Ammon's horn (tissue), 1 donor: Measurements from ENCODE around the gene WWP2.
"Not testable (repeated sequence)": the region's sequence is repeated elsewhere in the genome, so short reads cannot be mapped to it uniquely, and the experiment has no call there.

Experiments used
- DNase-seq: peaks from one replicate; pipeline ENCODE4 v3.0.0-alpha.2; 2016; ENCODE audit warnings: low spot score

WWP2 gene

DNA sequence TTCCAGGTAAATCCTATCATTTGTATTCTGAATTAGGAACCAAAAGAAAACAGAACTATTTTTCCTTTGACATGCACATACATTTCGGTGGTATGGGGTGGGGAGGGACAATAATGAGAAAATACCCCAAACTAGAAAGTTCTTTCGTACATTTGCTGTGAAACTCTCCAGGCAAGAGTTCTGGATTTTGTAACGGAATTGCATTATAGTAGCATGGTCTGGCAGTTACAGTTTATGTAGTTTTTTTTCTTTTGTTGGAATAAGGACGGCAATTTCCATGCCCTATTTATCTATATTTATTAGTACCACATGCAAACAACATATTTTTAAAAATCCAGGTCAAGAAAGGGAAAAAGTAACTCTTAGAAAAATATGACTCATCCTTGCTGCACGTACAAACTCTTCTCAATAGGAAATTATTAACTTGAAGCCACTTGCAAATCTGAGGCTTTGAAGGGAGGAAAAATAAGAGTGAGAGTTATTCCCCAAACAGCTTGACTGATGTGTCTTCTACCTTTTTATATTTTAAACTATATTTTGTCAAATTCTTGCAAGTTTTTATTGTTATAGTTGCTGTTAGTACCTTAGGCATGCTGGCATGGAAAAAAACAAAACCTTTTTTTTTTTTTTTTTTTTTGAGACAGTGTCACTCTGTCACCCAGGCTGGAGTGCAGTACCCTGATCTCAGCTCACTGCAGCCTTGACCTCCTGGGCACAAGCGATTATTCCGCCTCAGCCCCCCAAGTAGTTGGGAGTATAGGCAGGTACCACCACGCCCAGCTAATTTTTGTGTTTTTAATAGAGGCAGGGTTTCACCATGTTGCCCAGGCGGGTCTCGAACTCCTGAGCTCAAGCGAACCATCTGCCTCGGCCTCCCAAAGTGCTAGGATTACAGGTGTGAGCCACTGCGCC is 69.3 kb downstream of the WWP2 start:
- DNase-seq: no peak

GRCh38 chr16:69833357-69834282 is 71.5 kb downstream of the WWP2 start:
- DNase-seq: no peak

- DNase-seq: no peak
These were observed 72.8 kb downstream of the WWP2 start for GRCh38 chr16:69834807-69835466.

GRCh38 chr16:69836257-69836656 is 74.1 kb downstream of the WWP2 start:
- no peak for DNase-seq

DNA sequence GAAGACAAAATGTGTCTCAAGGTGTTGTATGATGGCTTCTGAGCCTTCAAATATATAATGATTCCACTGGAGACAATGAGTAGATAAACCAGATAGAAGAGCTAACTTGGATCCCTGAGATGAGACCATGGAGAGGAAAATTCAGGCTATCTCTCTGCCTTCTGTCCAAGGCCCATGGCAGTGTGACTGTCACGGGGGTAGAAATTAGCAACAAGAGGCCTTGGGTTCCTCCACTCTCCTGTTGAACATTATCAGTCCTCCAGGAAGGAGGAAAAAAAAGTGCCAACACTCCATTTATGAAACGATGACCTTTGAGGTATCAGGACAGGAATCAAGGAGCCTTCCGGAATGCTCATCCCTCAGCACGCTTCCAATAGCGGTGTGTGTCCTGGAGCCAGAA is 75.2 kb downstream of the WWP2 start:
- DNase-seq: no peak

DNA sequence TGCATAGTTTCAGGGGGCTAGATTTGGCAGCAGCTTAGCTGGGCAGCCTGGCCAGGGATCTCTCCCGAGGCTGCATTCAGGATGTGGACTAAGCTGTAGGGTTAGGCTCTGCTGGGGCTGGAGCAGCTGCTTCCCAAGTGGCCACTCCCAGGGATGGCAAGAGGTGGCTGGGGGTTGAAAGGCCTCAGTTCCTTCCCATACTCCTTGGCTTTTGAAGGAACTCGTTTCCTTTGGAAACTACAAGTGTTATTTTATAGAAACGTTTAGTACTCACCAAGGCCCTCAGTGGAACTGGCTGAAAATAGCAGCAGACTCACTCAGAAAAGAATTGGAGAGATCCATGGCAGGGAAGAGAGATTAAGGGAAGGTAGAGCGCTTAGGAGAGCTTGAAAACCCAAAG is 76.4 kb downstream of the WWP2 start:
- DNase-seq: no peak

GRCh38 chr16:69839240-69839688 is 77.1 kb downstream of the WWP2 start:
- peak; percentile 78 for DNase-seq

GRCh38 chr16:69839798-69840409 is 77.8 kb downstream of the WWP2 start:
- peak; percentile 91 for DNase-seq

DNA sequence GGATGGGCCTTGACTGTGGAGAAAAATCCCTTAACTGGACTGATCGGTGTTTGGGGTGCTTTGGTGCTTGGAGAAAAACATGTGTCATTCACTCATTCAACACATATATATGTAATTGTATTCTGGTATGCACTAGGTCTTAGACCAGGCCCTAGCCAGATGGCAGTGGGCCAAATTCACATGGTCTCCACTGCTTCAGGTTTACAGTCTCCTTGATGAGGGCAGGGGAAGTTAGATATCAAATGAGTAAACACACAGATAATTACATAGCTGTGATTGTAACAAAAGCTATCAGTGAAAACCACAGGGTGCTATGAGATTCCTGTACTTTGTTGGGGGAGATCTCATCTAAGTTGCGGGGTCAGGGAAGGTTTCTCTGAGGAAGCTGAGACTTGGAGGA is 78.8 kb downstream of the WWP2 start:
- DNase-seq: no peak

GRCh38 chr16:69844441-69844840 is 82.3 kb downstream of the WWP2 start:
- no peak for DNase-seq

DNA sequence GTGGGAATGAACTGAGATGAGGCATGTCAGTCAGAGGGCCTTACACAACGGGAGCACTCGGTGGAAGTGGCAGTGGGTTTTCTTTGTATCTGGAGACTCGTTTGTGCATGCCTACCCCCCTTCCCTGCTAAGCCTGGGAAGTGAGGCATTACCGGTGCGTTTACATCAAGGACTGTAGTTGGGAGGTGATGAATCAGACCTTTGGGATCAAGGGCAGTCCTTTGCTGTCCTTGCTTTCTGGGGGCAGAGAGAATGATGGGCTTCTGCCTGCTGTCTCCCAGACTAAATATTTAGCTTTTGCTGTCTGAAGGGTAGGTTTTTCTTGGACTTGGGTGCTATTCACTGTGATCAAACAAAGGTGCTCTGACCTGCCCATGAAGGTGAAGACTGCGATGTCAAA is 83.0 kb downstream of the WWP2 start:
- no peak for DNase-seq

GRCh38 chr16:69847643-69848042 is 85.5 kb downstream of the WWP2 start:
- no peak for DNase-seq

DNA sequence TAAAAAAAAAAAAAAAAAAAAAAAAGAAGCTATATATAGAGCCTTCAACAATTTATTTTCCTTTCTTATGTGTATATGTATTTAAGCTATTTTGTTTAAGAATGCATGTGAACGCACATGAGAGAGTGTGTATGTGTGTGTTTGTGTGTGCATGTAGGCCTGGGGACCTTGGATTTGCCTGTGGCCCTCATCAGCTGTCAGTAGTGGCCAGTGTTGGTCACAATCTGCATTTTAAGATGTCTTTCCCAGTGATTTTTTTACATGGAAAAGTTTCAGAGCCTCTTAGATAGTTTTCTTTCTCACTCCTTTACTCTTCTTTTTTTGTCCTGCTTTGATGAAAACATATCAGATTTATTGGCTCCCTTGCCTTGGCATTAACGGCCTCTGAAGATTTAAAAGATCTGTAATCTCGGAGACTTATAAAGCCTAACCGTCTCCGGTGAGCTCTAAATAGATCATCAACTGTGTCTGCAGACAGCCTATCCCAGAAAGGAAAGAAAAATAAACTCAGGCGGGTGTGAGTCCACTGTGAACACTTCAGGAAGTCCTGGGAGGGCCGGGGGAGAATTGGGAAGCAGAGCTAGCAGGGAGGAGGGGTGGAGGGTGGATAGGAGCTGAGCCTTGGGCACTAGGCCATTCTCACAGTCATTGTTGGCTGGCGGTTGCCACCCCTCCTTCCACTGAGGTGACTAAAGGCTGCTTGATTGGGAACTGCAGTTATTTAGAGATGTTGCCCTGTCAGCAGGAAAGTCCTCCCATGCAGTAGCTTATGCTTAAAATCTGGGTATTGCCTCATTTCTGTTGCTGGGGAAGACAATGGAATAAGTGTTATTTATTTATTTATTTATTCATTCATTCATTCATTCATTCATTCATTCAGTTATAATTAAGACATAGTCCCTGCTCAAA is 86.8 kb downstream of the WWP2 start:
- peak; percentile 82 for DNase-seq

DNA sequence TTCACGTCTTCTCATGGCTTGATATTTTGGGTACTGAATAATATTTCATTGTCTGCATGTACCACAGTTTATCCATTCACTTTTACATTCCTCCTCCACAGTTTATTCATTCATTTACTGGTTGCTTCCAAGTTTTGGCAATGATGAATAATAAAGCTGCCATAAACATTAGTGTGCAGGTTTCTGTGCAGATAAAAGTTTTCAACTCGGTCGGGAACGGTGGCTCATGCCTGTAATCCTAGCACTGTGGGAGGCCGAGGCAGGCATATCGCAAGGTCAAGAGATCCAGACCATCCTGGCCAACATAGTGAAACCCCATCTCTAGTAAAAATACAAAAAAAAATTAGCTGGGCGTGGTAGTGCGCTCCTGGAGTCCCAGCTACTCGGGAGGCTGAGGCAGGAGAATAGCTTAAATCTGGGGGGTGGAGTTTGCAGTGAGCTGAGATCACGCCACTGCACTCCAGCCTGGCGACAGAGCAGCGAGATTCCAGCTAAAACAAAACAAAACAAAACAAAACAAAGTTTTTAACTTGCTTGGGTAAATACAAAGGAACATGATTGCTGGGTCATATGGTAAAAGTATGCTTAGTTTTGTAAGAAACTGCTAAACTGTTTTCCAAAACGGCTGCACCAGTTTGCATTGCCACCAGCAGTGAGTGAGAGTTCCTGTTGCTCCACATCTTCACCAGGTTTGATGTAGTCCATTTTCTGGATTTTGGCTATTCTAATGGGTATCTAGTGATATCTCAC is 89.5 kb downstream of the WWP2 start:
- DNase-seq: no peak

GRCh38 chr16:69852815-69853214 is 90.7 kb downstream of the WWP2 start:
- peak; percentile 54 for DNase-seq

DNA sequence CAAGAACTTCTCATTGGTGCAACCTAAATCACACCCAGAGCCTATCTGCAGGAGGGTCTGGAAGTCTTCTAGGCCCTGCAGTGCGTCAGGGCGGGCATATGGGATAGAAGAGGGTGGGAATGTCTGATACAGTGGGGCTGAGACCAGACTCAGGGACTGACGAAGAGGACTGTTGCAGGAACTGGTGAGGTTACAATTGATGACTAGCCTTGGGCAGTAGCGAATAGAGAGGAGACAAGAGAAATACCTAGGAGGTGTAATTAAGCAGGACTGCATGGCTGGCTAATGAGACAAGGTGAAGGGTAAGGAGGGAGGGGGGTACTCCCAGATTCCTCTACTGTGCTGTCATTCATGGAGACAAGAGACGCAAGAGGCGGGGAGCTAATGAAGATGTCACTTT is 91.3 kb downstream of the WWP2 start:
- no peak for DNase-seq

GRCh38 chr16:69854776-69855175 is 92.6 kb downstream of the WWP2 start:
- DNase-seq: not testable (repeated sequence)

- no peak for DNase-seq
These were observed 93.5 kb downstream of the WWP2 start for GRCh38 chr16:69855592-69855991.

- DNase-seq: no peak
These were observed 96.3 kb downstream of the WWP2 start for GRCh38 chr16:69858191-69859104.
